GM18498 (cell line): Measurements from ENCODE around the gene DCTN4.
"Not testable (repeated sequence)": the region's sequence is repeated elsewhere in the genome, so short reads cannot be mapped to it uniquely, and the experiment has no call there.

Source experiments
- ATAC-seq: cut with Tn5 transposase; IDR thresholded peaks from one replicate; pipeline ENCODE4 v1.9.1; 2021; ENCODE audit warnings: mild to moderate bottlenecking, moderate library complexity; ENCODE audit not compliant: unreplicated experiment

The DCTN4 gene

GRCh38 chr5:150742455-150743141, 16.2 kb downstream of the DCTN4 start:
- ATAC-seq, result not testable (repeated sequence)

- ATAC-seq, result no peak
These were observed 17.8 kb downstream of the DCTN4 start for GRCh38 chr5:150740992-150741391.

- ATAC-seq, result no peak
These were observed 20.0 kb downstream of the DCTN4 start for GRCh38 chr5:150738862-150739261.

- ATAC-seq, result peak; percentile 85
These were observed 24.0 kb downstream of the DCTN4 start for GRCh38 chr5:150734579-150735384.

- ATAC-seq, result no peak
These were observed 27.1 kb downstream of the DCTN4 start for GRCh38 chr5:150731669-150732242.

- ATAC-seq, result no peak
These were observed 29.0 kb downstream of the DCTN4 start for GRCh38 chr5:150729859-150730258.

- ATAC-seq, result no peak
These were observed 35.0 kb downstream of the DCTN4 start for GRCh38 chr5:150723845-150724244.

GRCh38 chr5:150710165-150710564, 48.7 kb downstream of the DCTN4 start:
- ATAC-seq, result no peak

GRCh38 chr5:150706776-150707390, 51.9 kb downstream of the DCTN4 start:
- ATAC-seq, result no peak

GRCh38 chr5:150703762-150704161, 55.1 kb downstream of the DCTN4 start:
- no peak for ATAC-seq

GRCh38 chr5:150700594-150701377, 58.0 kb downstream of the DCTN4 start, which contains the start of gene RBM22:
Gene RBM22 (minus strand): TSS chr5:150701062. CDS start chr5:150700985, 77 bp downstream.
- peak; percentile 97 for ATAC-seq

- peak; percentile 11 for ATAC-seq
These were observed 58.6 kb downstream of the DCTN4 start for GRCh38 chr5:150700246-150700593.

GRCh38 chr5:150694612-150695011, 64.2 kb downstream of the DCTN4 start:
- ATAC-seq, result no peak

- no peak for ATAC-seq
These were observed 66.5 kb downstream of the DCTN4 start for GRCh38 chr5:150692276-150692675.

- ATAC-seq, result no peak
These were observed 68.1 kb downstream of the DCTN4 start for GRCh38 chr5:150690760-150691159.

GRCh38 chr5:150689120-150689519, 69.7 kb downstream of the DCTN4 start:
- no peak for ATAC-seq

- no peak for ATAC-seq
These were observed 82.2 kb downstream of the DCTN4 start for GRCh38 chr5:150676578-150676977.

- ATAC-seq, result no peak
These were observed 83.7 kb downstream of the DCTN4 start for GRCh38 chr5:150675069-150675468.

- no peak for ATAC-seq
These were observed 84.4 kb downstream of the DCTN4 start for GRCh38 chr5:150674341-150674821.

- no peak for ATAC-seq
These were observed 85.9 kb downstream of the DCTN4 start for GRCh38 chr5:150672884-150673275.
